ENCODE results near the gene MBNL1.

MBNL1 gene

GRCh38 chr3:152278756-152279427, 10.2 kb downstream of the MBNL1 start:
- no peak for DNase-seq

- no peak for DNase-seq
Observed at GRCh38 chr3:152279479-152279878, 10.8 kb downstream of the MBNL1 start.

- no peak for DNase-seq
Observed at GRCh38 chr3:152280539-152280938, 11.8 kb downstream of the MBNL1 start.

- DNase-seq = no peak
Observed at GRCh38 chr3:152281133-152281713, 12.5 kb downstream of the MBNL1 start.

GRCh38 chr3:152282813-152283212, 14.1 kb downstream of the MBNL1 start:
- no peak for DNase-seq

- no peak for DNase-seq
Observed at GRCh38 chr3:152283492-152284381, 15.0 kb downstream of the MBNL1 start.

- no peak for DNase-seq
Observed at GRCh38 chr3:152284906-152285305, 16.2 kb downstream of the MBNL1 start.

GRCh38 chr3:152285509-152285908, 16.8 kb downstream of the MBNL1 start:
- no peak for DNase-seq

GRCh38 chr3:152287898-152288576, 19.3 kb downstream of the MBNL1 start:
- DNase-seq = no peak

- no peak for DNase-seq
Observed at GRCh38 chr3:152288681-152289080, 20.0 kb downstream of the MBNL1 start.

GRCh38 chr3:152289708-152290107, 21.0 kb downstream of the MBNL1 start:
- DNase-seq = no peak

GRCh38 chr3:152290374-152290773, 21.6 kb downstream of the MBNL1 start:
- no peak for DNase-seq

- no peak for DNase-seq
Observed at GRCh38 chr3:152291238-152291637, 22.5 kb downstream of the MBNL1 start.

GRCh38 chr3:152291649-152292066, 22.9 kb downstream of the MBNL1 start:
- DNase-seq = no peak

- DNase-seq = no peak
Observed at GRCh38 chr3:152292366-152292765, 23.6 kb downstream of the MBNL1 start.

- DNase-seq = no peak
Observed at GRCh38 chr3:152293347-152294006, 24.7 kb downstream of the MBNL1 start.

GRCh38 chr3:152295344-152295743, 26.6 kb downstream of the MBNL1 start:
- DNase-seq = no peak

- no peak for DNase-seq
Observed at GRCh38 chr3:152295806-152296205, 27.1 kb downstream of the MBNL1 start.

- DNase-seq = no peak
Observed at GRCh38 chr3:152296382-152296781, 27.7 kb downstream of the MBNL1 start.

- no peak for DNase-seq
Observed at GRCh38 chr3:152296971-152297370, 28.2 kb downstream of the MBNL1 start.

- DNase-seq = peak; percentile 47
Observed at GRCh38 chr3:152298393-152299248, 29.9 kb downstream of the MBNL1 start.
